ENCODE measurements around the gene SNX8. TPM values are rescaled to one million over a fixed set of nuclear protein-coding genes. Genes with fewer than 3 reads are reported as not detected.

Gene SNX8
- total RNA-seq, 1 experiment from 2014 or later = 86.6 TPM

GRCh38 chr7:2211926-2212325 lies 102.3 kb downstream of the SNX8 start:
- Mint-ChIP-seq H3K4me3 (ENCODE audit: unreplicated experiment) (no peak overlapping the region), H3K36me3 (ENCODE audit: insufficient read depth, unreplicated experiment) (peaks cover 67% of the 10 kb centered on the region), H3K27me3 (ENCODE audit: insufficient read depth, unreplicated experiment) (no peaks in the 10 kb centered on the region), H3K27ac (ENCODE audit: unreplicated experiment) (no peak overlapping the region), H3K4me1 (ENCODE audit: low read depth, unreplicated experiment) (no peaks in the 10 kb centered on the region), H3K9me3 (ENCODE audit: unreplicated experiment) (no peaks in the 10 kb centered on the region)
- no TSS peak for BruUV-seq (replicated peaks)
- intact Hi-C loops (cut with micrococcal nuclease; ENCODE audit: unreplicated experiment) = no loop called here
- Histone ChIP-seq H3K9me3 (no peaks in the 10 kb centered on the region), H3K4me3 (ENCODE audit: low read depth, low read length) (no peak overlapping the region), H3K36me3 (ENCODE audit: control insufficient read depth, insufficient read depth, low read length) (peaks cover 13% of the 10 kb centered on the region), H3K27me3 (replicated peaks; ENCODE audit: control insufficient read depth, insufficient read depth, low read length) (no peaks in the 10 kb centered on the region), H3K4me1 (no peaks in the 10 kb centered on the region)
- CTCF ChIA-PET = interaction anchor here (0.6 kb wide), 1 partner anchor 200 kb away, joined by 5 read pairs; no protein-coding TSS in a partner anchor
- POLR2A ChIA-PET = no interaction called here
- TF ChIP-seq CTCF (IDR thresholded peaks at IDR 0.05; ENCODE audit: insufficient read depth in 1 of 2, low read depth in 1 of 2, low read length in 1 of 2, severe bottlenecking in 1 of 2, unreplicated experiment in 1 of 2) = no peak
- DNase-seq = no peak

- peaks cover 13% of the 10 kb centered on the region for H3K36me3 ChIP-seq (ENCODE audit: control insufficient read depth, insufficient read depth, low read length)
Observed at GRCh38 chr7:2211259-2211880, 102.9 kb downstream of the SNX8 start.

More at GRCh38 chr7:2211259-2211880, 102.9 kb downstream of the SNX8 start:
- TF ChIP-seq CTCF (IDR thresholded peaks at IDR 0.05; ENCODE audit: insufficient read depth in 1 of 2, low read depth in 1 of 2, low read length in 1 of 2, severe bottlenecking in 1 of 2, unreplicated experiment in 1 of 2) = no peak
- no peaks in the 10 kb centered on the region for H3K9me3 Mint-ChIP-seq (ENCODE audit: unreplicated experiment)
- H3K27me3 ChIP-seq (replicated peaks; ENCODE audit: control insufficient read depth, insufficient read depth, low read length) = no peaks in the 10 kb centered on the region
- no peaks in the 10 kb centered on the region for H3K4me1 ChIP-seq
- BruUV-seq (replicated peaks) = no TSS peak
- H3K27ac Mint-ChIP-seq (ENCODE audit: unreplicated experiment) = no peak overlapping the region
- intact Hi-C loops (cut with micrococcal nuclease; ENCODE audit: unreplicated experiment) = no loop called here
- no peaks in the 10 kb centered on the region for H3K27me3 Mint-ChIP-seq (ENCODE audit: insufficient read depth, unreplicated experiment)
- CTCF ChIA-PET = interaction anchor here (0.5 to 0.6 kb wide), 2 partner anchors 147 to 200 kb away, joined by 3 to 5 read pairs; no protein-coding TSS in a partner anchor
- H3K4me1 Mint-ChIP-seq (ENCODE audit: low read depth, unreplicated experiment) = no peaks in the 10 kb centered on the region
- POLR2A ChIA-PET = no interaction called here
- no peaks in the 10 kb centered on the region for H3K9me3 ChIP-seq
- no peak overlapping the region for H3K4me3 Mint-ChIP-seq (ENCODE audit: unreplicated experiment)
- DNase-seq = no peak
- no peak overlapping the region for H3K4me3 ChIP-seq (ENCODE audit: low read depth, low read length)
- H3K36me3 Mint-ChIP-seq (ENCODE audit: insufficient read depth, unreplicated experiment) = peaks cover 67% of the 10 kb centered on the region
